GM06990 (cell line): ENCODE data around the gene FAM117B.

Experiments used
- DNase-seq: peaks from one replicate; pipeline ENCODE4 v3.0.0-alpha.2; 2011; ENCODE audit not compliant: insufficient read length; ENCODE audit errors: extremely low read depth
- H3K27me3 ChIP-seq: replicated peaks from 2 replicates; pipeline ENCODE4 v1.6.0; 2011; ENCODE audit warnings: low read length; ENCODE audit not compliant: control insufficient read depth, insufficient read depth
- H3K36me3 ChIP-seq: 2 replicates; pipeline ENCODE4 v1.5.1; 2011; ENCODE audit warnings: low read length; ENCODE audit not compliant: control insufficient read depth, insufficient read depth
- H3K4me3 ChIP-seq: replicated peaks from 2 replicates; pipeline ENCODE4 v1.5.1; 2011; ENCODE audit warnings: low read depth, mild to moderate bottlenecking, control low read depth, low read length
- CTCF ChIP-seq: IDR thresholded peaks from 2 replicates; pipeline ENCODE4 v1.5.1; 2011; ENCODE audit warnings: low read length, control low read depth, mild to moderate bottlenecking, inconsistent platforms; ENCODE audit not compliant: insufficient read depth, poor library complexity, severe bottlenecking

The FAM117B gene

GRCh38 chr2:202815548-202816360 is 181.0 kb downstream of the FAM117B start:
- Histone ChIP-seq H3K27me3 (no peaks in the 10 kb centered on the region), H3K36me3 (no peaks in the 10 kb centered on the region), H3K4me3 (no peak overlapping the region)
- DNase-seq: no peak
- no peak for TF ChIP-seq CTCF

- no peaks in the 10 kb centered on the region for H3K27me3 ChIP-seq
- DNase-seq: no peak
- H3K4me3 ChIP-seq: no peak overlapping the region
- TF ChIP-seq CTCF: no peak
- no peaks in the 10 kb centered on the region for H3K36me3 ChIP-seq
These were observed 183.0 kb downstream of the FAM117B start for GRCh38 chr2:202817771-202818170.

GRCh38 chr2:202818321-202818720 is 183.6 kb downstream of the FAM117B start:
- no peak for DNase-seq
- no peak for TF ChIP-seq CTCF

More at GRCh38 chr2:202818321-202818720, 183.6 kb downstream of the FAM117B start:
- Histone ChIP-seq H3K27me3 (no peaks in the 10 kb centered on the region), H3K36me3 (no peaks in the 10 kb centered on the region), H3K4me3 (no peak overlapping the region)
